GM18520 (cell line): ENCODE measurements around the gene FOXR1.
"Not testable (repeated sequence)": the region's sequence is repeated elsewhere in the genome, so short reads cannot be mapped to it uniquely, and the experiment has no call there.

Source experiments
- ATAC-seq: cut with Tn5 transposase; IDR thresholded peaks from one replicate; pipeline ENCODE4 v1.9.1; 2021; ENCODE audit not compliant: unreplicated experiment

FOXR1 gene

GRCh38 chr11:118996926-118997626 is 25.5 kb downstream of the FOXR1 start:
- no peak for ATAC-seq

GRCh38 chr11:118997627-118998387 is 26.2 kb downstream of the FOXR1 start, which contains the start of gene CENATAC:
TSS of gene CENATAC (plus strand) at chr11:118998138. CDS start at chr11:118998198, 60 bp downstream.
- peak; percentile 80 for ATAC-seq

GRCh38 chr11:118998388-118998717 is 26.8 kb downstream of the FOXR1 start:
- peak; percentile 3 for ATAC-seq

GRCh38 chr11:118998822-118999221 is 27.3 kb downstream of the FOXR1 start:
- no peak for ATAC-seq

- no peak for ATAC-seq
Observed at GRCh38 chr11:119000906-119001305, 29.3 kb downstream of the FOXR1 start.

DNA sequence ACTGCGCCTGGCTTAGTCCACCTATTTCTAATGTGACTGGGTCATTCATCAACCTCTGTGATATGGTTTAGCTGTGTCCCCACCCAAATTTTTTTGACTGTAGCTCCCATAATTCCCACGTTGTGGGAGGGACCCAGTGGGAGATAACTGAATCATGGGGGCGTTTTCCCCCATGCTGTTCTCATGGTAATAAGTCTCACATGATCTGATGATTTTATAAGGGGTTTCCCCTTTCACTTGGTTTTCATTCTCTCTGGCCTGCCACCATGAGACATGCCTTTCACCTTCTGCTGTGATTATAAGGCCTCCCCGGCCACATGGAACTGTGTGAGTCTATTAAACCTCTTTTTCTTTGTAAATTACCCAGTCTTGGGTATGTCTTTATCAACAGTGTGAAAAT is 35.1 kb downstream of the FOXR1 start:
- ATAC-seq = no peak

DNA sequence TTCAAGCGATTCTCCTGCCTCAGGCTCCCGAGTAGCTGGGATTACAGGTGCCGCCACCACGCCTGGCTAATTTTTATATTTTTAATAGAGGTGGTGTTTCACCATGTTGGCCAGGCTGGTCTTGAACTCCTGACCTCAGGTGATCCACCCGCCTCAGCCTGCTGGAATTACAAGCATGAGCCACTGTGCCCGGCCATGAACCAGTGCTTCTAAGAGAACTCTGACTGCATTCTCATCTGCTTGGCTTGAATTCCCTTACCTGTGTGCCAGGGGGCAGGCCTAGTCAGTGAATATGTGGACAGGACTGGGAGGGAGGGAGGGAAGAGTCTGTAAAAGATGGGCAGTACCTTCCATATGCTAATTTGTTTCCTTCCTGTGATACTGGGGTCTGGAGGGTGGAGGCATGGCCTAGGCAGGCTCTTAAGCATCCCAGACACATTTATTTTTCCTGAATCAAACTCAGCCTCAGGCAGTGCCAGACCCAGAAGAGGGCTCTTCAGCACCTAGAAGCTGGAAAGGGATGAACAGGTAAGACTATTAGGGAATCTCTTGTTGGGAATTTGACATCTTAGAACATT is 40.0 kb downstream of the FOXR1 start:
- no peak for ATAC-seq

GRCh38 chr11:119012629-119013170 is 41.1 kb downstream of the FOXR1 start:
- no peak for ATAC-seq

GRCh38 chr11:119014209-119014924 is 42.8 kb downstream of the FOXR1 start:
- no peak for ATAC-seq

GRCh38 chr11:119015054-119015611 is 43.6 kb downstream of the FOXR1 start:
- no peak for ATAC-seq

DNA sequence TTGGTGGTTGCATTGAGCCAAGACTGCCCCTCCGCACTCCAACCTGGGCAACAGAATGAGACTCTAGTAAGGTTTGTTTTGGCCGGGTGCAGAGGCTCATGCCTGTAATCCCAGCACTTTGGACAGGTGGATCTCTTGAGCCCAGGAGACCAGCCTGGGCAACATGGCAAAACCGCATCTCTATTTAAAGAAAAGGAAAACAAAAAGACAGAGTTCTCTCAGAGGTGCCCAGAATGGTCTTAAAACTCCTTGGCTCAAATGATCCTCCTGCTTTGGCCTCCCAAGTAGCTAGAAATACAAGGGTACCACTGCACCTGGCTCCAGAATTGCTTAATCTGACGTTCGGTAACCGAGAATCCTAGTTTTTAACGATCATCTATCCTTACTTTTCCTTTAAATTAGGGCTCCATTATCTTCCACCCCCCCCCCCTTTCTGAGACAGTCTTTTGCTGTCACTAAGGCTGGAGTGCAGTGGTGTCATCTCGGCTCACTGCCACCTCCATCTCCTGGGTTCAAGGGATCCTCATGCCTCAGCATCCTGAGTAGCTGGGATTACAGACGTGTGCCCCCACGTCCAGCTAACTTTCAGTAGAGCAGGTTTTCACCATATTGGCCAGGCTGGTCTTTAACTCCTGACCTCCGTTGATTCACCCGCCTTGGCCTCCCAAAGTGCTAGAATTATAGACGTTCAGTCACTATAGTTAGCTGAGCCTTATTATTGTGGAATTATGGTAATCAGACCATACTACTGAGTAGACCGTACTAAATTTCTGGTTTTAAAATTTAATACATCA is 44.9 kb downstream of the FOXR1 start:
- ATAC-seq = no peak

DNA sequence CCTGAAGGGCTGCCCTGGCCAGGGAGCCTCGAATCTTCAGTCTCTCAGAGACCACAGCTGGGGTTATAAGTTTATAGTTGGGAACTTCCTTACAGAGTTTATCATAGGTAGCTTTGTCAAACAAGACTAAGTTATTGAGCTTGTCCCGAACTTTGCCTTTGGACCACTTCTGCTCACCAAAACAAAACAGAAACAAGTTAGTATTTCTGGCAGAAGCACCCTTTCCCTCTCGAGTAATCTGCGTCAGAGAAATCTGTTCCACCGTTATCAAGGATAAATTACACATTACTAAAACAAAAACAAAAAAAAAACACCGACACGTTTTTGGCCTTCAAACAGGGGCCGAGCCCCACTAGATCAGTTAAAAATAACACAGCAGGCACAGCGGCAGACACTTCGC is 45.8 kb downstream of the FOXR1 start:
- ATAC-seq = not testable (repeated sequence)

- peak; percentile 81 for ATAC-seq
Observed at GRCh38 chr11:119018074-119018938, 46.7 kb downstream of the FOXR1 start, which contains the start of the genes RPS25 and TRAPPC4. TSS of gene RPS25 (minus strand) at chr11:119018343. CDS start at chr11:119018284, 59 bp downstream. TSS of gene TRAPPC4 (plus strand) at chr11:119018766. CDS start at chr11:119018796, 30 bp downstream.

DNA sequence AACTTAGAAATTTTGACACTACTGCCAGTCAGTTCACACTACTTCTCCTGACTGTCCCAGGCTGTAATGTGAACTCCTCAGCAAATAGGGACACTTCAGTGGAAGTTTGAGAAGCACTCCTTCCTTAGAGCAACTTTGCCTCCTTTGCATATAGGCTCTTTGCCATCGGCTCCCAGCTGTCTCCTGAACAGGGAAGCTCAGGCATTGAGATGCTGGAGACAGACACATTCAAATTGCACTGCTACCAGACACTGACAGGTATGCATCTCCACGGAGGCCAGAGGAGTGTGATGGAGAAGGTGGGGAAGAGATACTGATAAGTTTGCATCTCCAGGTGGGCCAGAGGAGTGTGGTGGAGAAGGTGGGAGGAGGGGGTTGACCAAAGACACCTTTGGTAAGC is 48.4 kb downstream of the FOXR1 start:
- no peak for ATAC-seq

DNA sequence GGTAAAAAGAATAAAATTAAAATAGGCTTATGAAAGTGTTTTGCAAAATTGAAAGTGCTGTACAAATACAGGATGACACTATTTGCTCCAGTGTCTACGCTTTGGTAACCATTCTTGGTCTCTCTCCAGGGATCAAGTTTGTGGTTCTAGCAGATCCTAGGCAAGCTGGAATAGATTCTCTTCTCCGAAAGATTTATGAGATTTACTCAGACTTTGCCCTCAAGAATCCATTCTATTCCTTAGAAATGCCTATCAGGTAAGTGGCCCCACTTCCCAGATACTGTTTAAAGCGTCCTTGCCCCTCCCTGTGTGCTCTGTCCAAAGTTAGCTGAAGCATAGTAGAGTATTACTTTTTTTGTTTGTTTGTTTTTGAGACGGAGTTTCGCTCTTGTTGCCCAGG is 50.1 kb downstream of the FOXR1 start:
- no peak for ATAC-seq

DNA sequence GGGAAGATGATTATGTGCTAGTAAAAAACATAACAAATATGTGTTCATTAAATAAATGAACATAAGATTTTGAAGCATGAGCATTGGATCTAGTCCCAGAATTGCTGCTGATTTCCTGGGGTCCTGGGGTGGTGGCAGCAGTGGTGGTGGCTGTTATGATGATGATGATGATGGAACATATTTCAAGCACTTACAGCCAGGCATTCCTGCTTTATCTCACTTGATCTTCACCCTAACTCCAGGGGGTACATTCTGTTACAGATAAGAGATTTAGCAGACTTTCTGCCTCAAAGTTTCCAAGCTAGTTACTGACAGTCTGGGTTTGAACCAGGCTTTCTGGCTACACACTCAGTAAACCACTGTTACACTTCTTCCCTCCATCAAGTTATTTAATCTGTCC is 52.2 kb downstream of the FOXR1 start:
- ATAC-seq = no peak

- ATAC-seq = no peak
Observed at GRCh38 chr11:119024430-119025098, 53.0 kb downstream of the FOXR1 start.

- no peak for ATAC-seq
Observed at GRCh38 chr11:119025099-119025473, 53.5 kb downstream of the FOXR1 start.
